ENCODE results near the gene C9orf50.

Gene C9orf50

DNA sequence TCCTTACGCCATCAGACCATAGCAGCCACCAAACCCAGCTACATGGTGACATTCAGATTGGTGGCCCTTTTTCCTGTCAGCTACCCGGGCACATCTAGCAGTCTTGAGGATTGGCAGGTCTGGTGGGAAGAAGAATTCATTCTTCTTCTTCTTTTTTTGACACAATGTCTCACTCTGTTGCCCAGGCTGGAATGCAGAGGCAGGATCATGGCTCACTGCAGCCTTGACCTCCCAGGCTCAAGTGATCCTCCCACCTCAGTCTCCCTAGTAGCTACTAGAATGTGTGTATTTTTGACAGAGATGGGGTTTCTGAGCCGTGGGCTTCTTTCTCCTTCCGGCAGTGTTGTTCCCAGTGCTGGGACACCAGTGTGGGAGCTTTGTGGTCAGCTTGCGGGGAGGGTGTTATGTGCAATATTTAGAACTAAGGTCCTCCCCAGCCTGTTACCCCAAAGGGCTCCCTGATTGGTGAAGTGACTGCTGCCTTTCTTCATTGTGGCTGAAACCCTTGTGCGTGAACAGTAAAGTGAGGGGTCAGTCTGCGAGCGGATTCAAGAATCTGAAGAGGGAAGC, 8.4 kb upstream of the C9orf50 start:
- no peak for DNase-seq

DNA sequence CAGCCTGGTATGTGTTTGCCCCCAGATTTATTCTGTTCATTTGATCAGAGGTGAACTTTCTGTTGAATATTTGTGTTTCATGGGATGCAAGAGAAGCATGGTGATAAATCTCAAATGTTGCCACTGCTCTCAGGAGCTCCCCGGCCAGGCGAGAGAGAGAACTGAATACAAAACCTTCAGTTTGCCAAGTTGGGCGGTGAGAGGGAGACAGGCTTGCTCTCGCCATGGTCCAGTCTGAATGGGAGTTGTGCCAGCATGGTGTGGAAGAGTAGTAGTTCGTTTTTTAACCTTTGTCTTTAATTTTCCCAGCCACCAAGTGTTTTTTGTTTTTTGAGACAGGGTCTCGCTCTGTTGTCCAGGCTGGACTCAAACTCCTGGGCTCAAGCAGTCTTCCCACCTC, 7.8 kb upstream of the C9orf50 start:
- no peak for DNase-seq

DNA sequence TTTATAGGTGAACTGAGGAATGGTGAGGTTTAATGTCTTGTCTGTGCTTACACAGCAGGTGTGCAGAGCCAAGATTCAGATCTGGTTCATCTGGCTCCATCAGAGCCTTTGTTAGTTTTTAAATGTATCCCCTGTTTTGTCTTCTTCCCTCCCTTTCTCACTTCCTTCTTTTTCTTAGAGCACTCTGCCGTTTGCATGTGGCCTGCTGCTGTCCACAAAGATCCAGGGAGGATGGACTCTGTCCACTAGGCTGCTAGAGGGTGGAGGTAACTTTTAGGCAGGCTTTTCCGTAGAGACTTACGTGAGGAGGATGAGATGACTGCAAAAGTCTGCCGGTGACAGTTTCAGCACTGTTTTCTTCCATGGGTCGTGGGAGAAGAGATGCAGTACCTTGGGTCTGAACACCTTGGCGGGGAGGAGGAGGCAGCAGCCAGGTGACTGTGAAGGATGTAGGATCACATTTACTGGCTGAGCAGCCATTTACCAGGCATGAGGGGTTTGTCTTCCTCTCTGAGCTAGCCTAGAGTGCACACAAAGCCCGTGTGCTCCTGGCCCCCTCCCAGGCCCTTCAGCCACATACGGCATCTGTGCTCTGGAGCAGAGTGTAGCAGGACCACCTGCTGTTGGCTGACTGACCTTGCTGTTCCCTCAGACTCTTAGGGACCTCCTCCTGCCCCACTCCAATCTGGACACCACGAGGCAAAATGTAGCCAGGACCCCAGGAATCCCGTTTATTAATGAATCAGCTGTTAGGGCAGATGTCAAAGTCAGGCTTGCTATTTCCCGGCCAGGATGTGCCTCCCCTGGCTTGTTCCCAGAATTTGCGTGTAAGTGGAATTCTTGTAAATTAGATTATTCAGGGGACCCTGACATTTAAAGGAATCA, 6.9 kb upstream of the C9orf50 start:
- DNase-seq: no peak

DNA sequence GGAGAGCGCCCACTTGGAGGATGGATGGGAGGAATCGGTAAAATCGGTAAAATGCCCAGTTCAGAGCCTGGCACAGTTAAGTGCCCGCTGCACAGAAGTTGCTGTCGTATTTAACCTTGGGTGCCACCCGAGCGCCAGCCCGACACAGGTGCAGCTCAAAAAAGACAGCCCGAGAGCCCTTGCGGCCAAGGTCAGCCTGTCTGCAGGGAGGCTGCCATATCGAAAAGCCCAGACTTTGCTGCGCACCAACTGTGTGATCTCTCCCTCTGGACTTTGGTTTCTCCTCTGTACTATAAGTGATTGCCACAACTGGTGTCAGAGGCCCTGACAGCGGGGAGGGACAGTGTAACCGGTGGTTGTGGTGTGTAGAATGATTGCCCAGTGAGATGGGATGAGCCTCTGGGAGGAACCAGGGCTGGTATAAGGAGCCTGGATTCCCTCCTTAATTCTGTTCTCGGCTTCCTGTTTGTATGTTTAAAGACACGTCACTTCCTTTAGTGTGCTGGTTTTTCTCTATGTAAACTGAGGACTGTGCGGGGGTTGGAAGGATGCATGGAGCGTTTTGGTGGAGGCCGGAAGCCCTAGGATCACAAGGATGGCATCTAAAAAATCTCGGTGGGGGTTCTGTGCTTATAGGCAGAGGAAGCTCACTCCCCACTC, 5.9 kb upstream of the C9orf50 start:
- peak; percentile 70 for DNase-seq

DNA sequence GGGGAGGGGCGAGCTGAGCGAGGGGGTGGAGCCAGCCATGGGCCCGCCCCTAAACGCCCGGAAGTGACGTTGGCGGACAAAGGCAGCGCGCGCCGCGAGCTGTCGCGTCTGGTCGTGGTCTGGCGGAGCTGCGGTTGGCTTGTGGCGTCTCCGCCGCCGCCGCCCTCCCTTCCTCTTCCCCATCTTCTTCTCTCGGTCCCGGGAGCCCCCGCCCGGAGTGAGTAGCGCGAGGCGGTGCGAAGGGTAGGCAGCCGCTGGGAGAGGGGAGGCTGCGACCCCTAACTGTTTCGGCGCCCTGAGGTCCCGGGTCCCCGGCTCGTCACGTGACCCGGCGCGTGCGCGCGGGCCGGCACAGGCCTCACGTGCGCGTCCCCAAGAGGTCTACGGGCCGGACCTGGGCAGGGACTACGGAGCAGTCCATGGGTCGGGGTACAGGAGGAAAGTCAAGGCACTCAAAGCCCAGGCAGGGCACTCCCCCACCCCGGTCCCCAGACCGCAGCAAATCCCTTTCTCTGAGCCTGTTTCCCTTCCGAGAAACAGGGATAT, 5.3 kb upstream of the C9orf50 start, which contains the start of gene NTMT1:
Gene NTMT1, plus strand, starts transcription at position 85 of the 546 bp plus-strand sequence. CDS start 6,541 bp downstream, outside the sequence.
- DNase-seq: peak; percentile 84

DNA sequence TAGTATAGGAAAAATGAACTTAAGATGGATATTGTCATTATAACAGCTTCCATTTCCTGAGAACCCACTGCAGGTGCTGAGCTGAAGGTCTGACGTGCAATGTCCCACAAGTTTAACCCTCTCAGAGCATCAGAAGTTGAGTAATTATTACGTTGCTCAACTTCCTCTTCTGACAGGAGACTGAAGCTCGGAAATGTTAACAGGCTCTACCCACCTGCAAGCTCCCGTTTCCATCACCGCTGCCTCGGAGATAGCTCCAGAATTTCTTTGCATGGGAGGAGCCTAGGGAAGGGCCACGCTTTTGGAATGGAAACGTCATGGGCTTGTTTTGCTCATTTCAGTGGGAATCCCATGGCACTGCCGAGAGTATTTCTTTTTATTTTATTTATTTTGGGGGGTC, 4.0 kb upstream of the C9orf50 start:
- no peak for DNase-seq

DNA sequence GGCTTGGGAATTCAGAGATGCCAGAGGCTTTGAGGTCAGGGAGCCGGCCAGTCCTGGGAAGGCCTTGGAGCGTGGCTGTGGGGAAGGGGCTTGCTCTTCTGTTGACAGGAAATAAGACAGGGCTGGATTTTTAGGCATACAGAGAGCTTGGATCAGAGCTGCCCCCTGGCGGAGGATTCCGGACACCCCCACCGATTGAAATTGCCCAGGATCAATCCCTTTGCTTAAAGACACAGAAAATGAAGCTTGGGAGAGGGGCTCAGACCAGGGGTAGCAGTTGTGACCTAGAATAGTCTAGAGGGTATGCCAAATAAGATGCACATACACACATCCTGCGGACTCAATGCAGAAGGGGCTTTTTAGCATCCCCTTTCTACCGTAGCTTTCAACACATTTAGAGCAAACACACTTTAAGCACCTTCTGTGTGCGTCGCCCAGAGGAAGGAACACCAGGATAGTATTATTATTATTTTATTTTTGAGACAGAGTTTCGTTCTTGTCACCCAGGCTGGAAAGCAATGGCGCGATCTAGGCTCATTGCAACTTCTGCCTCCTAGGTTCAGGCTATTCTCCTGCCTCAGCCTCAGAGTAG, 3.4 kb upstream of the C9orf50 start:
- peak; percentile 87 for DNase-seq

DNA sequence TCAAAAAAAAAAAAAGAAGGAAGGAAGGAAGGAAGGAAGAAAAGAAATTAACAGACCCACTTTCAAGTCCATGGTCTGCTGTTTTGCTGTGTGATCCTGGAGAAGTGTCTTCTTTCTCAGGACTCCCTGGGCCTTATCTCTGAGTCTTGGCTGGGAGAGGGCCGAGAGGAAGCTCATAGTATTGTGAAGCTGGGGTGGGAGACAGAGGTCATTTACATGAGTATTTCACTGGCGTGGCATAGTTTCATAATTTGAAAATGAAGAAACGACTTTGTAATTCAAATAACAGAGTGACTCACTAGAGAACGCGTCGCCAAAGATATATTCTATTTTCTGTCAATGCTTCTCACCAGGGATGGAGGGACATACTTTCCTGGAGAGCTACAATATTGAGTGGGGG, 2.4 kb upstream of the C9orf50 start:
- no peak for DNase-seq

DNA sequence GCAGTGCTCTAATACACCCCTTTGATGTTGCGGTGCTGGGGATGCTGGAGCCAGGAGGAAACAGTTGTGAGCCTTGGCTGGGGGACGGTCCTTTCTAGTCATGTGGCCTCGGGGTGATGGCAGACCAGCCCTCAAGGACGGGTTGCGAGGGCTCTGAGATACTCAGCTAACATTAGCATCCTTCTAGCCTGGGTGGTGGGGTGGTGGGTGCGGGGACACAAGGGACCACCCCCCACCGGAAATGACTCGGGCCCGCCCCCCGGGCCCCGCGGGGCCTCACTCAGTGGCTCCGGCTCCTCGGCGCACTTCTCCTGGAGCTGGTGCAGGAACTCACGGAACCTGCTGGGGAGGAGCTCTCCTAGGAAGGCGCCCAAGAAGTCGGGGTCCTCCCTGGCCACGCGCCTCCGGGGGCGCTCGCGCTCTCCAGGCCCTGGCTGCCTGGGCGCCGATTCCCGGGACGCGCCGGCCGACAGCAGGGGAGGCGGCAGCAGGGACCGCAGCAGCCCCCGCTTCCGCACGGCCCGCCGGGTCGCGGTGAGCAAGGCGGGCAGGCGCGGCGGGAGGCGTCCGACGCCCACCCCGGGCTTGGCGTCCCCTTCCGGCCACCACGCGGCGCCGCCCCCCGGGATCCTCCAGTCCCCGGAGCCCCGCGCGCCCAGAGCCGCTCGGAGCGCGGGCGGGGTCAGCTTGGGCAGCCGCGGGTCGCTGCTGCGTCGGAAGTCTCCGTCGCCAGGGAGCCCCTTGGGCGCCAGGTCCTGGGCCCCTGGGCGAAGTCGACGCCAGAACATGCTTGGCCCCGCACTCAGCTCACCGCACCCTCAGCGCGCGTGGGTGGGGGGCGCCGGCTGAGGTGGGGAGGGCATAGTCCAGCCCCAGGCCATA, 873 bp downstream of the C9orf50 start:
- no peak for DNase-seq

DNA sequence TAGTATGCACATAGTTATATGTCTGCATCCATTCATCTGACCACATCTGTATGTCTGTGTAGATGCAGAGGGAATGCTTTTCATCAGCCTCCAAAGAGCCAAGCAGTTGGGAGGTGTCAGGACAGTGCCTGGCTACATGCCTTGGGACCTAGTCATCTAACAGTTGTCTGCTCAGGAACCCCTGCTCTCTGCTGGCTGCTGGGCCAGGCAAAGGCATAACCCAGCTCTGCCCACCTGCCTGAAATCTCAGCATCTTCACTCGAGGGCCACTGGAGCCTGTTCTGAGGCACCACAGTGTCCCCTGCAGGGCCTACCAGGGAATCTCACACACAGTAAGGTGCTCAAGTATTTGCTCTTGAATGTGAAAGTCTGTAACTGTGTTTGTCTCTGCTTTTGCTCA, 3.7 kb downstream of the C9orf50 start:
- peak; percentile 98 for DNase-seq

DNA sequence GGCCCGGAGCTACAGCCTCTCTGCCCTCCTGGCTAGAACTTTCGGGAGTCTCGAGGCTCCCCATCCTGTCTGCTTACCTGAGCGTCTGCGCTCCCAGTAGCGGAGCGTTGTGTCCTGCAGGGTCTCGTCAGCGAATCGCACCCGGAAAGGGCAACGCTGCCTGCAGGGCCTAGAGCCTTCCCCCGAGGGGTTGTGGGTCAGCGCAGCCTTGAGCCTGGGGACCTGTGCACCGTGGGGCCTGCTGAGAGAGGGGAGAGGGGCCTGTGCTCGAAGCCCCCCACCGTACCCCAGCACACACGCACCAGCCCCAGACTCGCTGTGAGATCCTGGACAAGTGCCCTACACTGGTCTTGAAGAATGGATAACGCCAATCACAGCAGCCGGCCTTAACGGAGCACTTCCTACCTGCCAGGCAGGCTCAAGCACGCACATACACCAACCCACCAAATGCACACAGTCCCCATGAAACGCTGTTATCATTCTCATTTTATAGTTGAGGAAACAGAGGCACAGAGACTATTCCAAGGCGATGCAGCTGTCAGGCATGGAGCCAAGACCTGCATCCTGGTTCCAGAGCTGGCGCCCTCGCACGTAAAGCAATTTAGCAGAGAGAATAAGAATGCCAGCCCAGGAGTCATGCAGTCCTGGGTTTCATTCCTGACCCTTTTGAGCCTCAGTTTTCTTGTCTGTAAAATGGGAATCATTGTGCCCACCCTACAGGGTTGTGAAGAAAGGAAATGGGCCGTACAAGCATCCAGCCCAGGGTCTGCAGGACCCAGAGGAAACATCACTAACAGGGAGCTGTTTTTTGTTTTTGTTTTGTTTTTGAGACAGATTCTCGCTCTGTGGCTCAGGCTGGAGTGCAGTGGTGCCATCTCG, 5.3 kb downstream of the C9orf50 start:
- no peak for DNase-seq

DNA sequence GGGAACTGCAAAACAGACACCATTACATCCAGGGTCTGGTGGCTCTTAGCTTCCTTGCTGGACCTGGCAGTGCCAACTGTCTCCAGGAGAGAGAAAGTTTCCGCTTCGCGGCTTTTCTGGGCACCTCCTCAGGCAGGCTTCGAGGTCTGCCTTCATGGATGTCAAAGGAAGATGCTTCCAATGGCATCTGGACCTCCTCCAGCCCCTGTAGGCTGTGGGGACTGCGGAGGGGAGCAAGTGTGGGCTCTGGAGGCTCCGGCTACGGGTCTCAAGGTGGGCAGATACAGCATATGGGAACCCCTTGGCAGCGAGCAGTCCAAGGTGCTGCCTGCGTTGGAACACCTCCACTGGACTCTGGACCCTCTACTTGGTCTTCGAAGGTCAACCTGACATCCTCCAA, 6.0 kb downstream of the C9orf50 start:
- DNase-seq: no peak

DNA sequence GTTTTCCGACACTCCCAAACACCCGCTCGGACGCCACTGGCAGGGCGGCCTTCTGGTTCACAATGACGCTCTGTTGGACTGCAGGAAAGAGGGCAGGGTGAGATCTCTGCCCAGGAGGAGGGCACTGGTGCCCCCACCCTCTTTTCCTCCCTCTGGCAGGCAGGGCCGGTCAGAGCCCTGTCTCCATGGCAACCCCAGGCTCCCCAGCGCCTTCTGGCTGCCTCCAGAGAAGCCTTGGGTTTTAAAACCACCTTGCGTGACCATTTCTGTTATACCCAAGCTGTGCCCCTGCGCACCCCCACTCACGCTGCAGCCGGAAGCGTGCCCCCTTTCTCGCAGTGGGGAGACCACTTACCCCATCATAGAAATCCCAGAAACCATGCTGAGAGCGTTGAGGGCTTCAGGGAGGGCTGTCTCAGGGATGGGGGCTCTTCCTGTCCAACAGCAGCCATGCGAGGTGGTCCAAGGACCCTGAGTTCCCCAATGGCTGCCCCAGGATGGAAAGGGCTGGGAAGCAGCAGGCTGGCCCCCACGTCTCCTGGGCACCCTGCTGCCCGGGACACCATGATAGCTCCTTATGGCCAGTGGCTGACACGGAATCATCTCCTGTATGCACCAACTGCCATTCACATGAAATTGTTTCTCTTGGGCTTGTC, 7.3 kb downstream of the C9orf50 start:
- DNase-seq: no peak

DNA sequence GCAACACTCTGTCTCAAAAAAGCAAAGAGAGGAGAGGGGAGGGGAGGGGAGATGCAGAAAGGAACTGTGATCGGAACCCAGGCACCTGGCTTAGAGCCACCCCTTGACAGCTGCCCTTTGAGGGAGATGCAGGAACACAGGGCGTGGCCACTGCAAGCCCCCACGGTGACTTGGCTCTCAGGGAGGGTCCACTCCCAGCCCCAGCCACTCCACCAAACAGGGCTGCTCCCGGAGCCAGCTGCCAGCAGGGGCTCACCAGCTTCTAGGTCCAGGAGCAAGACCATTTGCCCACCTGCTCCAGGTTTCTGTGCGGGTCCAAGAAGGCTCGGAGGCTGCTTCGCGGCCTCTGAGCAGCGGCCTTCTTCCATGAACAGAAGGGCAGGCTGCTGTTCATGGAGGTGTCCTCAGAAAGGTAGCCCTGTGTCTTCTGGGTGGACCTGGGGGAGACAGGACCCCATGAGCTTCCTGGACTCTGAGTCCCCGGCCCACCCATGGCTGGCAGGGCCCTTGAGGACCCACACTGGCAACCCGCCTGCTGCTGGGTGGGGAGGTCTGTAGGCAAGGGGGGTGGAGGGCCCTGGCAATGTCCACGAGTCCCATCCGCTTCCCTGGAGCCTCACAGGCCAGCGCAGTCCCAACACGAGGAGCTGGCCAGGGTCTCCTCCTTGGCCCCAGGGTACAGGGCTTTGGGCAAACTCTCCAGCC, 7.9 kb downstream of the C9orf50 start:
- no peak for DNase-seq

DNA sequence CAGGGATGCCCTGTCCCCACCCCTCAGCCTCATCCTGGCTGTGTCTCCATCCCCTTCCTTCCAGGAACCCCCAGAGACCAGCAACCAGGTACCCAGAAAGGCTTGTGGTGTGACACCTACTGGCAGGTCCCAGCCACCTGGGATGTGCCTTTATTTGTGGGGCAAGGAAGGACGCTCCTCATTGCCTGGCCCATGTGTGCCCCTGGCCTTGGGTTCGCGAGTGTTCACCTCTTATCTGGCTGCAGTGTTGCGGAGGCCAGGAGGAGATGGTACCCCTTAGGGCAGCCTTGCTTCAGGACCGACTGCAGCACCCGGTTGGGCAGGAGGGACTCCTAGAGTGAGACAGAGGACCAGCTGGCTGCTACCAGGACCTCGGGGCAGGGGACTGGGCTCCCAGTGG, 8.8 kb downstream of the C9orf50 start:
- DNase-seq: no peak

DNA sequence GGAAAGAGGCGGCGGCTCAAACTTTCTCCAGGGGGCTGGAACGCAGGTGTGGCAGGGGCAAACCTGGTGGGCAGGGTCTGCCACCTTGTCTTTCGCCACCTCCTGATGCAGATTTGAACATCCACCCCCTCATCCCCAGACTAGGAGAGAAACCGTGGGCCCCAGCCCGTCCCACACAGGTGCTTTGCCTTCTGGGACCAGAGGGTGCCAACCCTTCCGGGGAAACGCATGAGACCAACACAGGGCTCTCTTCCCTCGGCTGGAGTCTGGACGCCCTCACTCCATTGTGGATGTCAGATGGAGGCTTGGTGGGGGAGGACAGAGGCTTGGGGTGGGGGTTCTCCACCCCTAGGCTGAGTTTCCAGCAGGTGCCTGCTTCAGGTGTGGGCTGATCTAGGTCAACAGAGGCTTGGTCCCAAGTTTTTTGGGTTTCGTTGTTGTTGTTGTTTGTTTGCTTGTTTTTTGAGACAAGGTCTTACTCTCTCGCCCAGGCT, 9.5 kb downstream of the C9orf50 start:
- no peak for DNase-seq

DNA sequence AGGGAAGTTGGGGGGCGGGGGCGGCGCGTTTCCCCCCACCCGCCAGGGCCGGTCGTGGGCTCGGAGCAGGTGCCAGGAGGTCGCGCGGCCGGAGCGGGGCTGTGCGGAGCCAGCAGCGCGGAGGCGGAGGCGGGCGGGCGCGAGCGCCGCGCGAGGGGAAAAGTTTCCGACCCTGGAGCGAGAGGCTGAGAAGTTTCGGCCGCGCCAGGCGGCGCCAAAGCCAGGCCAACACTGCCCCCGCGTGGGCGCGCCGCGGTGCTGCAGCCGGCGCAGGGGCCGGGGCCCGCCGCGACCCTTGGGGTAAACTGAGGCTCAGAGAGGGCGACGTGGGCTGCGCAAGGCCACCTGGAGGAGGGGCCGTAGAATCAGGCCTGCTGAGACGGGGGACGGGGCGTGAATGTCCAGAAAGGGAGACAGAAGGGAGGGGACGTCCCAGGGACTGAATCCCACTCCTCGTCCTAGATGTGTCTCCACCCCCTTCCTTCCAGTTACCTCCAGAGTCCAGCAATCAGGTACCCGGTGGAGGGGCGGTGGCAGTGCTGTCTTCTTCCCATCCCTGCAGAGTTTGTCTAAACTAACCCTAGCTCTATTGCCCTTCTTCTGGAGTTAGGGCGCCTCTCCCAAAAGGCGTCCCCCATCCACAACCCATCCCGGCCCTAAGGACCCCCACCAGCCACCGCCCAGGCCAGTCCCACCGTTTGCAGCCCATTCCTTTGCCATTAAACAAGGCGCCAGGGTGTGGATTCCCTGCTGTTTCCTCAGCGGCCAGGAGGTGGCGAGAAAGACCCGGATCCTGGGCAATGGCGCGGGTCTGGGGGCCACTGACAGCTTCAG, 10.2 kb downstream of the C9orf50 start:
- peak; percentile 93 for DNase-seq

DNA sequence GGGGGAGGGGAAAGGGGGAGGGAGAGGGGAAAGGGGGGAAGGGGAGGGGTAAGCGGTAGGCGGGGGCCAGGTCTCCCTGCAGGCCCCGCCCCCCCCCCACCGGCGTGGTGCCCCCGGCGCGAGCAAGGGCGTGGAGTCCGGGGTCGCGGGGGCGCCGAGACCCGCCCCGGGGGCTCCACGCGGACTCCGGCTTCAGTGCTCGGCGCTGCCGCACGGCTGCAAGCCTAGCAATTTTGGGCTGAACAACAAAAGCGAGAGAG, 10.8 kb downstream of the C9orf50 start:
- no peak for DNase-seq

Measured in islet precursor cell (in vitro differentiated cells).